HG03342 (cell line): ENCODE results near the gene ABLIM1.

Experiments used
- ATAC-seq: cut with Tn5 transposase; IDR thresholded peaks from one replicate; pipeline ENCODE4 v1.9.1; 2021; ENCODE audit warnings: mild to moderate bottlenecking, moderate library complexity; ENCODE audit not compliant: unreplicated experiment

The ABLIM1 gene

DNA sequence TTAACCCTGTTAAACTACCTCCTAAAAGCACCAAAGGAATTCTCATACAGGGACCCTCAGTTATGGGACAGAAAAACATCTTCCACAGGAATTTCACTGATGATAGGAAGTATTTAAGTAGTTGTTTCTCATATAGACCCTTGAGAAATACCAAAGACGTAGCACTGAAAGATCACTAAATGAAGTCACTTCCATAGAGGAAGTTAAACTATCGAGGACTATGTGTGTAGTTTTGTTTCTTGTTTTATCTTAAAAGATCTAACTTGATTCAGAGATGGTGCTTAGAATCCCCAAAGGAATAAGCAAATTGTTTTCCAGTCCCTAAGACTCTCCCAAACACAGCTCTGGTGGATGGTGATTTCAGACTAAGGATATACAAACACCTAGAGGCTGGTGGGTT, 159.0 kb downstream of the ABLIM1 start:
- peak; percentile 25 for ATAC-seq

DNA sequence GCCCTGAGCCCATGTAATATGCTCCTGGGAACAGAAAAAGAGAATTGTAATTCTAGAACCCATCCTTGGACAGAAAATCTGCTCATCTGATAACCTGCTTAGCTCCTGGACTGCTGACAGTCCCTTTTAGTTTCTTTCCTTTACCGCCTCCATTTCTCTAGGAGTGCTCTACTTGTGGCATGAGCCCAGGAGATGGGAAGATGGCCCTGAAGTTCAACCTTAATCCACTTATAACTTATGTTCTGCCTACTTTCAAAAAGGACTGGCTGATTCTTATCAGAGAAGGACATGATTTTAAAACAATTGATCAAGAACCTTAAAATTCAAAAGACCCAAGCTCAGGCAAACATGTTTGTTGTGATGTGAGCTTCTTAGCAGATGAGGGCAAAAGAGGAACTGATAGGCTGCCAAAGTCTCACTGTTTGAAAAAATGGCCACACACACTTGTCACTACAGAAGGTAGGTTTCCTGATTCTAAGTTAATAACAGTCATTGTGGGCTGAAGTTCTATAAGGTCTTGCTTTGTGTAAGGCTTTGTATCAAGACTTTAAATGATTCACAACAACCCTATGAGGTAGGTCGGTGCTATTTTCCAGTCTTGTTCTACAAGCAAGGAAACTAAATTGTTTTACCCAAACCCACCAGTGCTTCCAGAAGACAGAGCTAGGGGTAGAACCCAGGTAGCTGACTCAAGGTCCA, 159.5 kb downstream of the ABLIM1 start:
- ATAC-seq = peak; percentile 72

DNA sequence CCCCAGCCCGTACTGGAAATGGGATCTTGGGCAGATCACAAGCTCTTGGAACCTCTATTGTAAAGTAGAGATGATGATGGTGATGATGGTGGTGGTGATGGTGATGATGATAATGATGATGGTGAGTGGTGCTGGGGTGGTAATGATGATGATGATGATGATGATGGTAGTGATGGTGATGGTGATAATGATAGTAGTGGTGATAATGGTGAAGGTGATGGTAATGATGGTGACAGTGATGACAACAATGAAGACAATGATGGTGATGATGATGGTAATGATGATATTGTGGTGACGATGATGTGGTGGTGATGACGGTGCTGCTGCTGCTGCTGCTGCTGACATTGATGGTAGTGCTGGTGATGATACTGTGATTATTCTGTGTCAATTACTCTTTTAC, 162.8 kb downstream of the ABLIM1 start:
- ATAC-seq = no peak

DNA sequence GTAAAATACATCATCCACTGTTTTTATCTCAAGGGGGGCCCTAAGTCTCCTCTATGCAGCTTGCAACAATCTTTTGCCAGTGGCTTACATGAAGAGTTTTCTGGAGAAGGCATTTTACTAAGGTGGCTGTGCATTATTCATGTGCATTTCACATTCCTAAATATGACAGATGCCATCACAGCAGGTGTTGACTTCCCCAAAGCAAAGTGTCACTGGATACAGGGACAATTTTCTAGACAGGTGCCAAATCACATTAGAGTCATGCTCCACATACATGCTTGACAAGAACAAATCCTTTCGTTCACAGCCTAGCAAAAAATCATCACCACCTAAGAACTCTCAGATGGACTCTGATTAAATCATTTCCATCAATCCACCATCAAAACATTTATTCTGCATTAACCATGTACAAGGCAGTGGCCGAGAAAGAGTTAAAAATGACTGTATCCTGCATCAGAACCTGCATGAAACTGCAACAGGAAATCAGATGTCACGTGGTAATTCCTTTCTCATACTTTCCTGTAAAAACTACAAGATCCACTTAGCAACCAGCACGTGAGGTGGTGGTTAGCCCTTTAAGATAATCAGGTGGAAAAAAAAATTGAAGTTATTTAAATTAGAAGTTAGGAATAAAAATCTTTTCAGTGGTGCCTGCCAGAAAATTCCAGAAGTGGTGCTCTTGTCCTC, 165.6 kb downstream of the ABLIM1 start:
- no peak for ATAC-seq

DNA sequence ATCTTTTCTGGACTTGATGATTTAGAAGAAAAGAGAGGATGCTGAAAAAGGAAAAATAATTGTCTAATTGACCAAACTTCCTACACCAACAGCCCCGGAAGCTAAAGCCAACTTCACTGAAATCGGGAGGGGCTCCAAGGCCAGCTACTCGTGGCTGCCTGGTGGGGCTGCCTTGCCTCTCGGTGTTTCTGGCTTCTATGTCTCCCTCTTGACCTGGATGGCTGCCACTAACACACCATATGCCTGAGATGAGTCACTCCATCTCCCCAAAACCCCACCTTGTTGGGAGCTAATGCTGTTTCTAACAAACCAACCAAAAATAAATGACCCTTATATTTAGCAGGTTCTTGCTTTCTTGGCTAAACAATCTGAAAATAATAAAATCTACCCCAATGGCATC, 166.1 kb downstream of the ABLIM1 start:
- ATAC-seq = no peak

DNA sequence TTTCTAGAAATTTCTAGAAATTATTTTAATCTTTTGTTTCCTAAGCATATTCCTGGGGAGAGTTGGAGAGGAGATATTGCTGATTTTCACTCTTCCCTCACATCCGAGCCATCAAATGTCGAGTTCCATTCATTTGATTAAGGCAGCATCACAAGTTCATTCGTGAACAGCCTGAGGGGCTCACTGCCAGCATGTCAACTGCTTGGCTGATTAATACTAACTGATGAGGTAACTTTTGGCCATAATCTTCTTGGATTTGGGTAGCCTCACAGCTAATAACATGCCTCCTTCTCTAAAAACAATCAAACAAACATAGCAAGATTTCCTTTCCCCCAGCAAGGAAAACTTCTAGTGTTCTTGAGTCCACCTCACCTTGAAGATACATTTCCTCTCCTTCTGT, 166.7 kb downstream of the ABLIM1 start:
- ATAC-seq = no peak

DNA sequence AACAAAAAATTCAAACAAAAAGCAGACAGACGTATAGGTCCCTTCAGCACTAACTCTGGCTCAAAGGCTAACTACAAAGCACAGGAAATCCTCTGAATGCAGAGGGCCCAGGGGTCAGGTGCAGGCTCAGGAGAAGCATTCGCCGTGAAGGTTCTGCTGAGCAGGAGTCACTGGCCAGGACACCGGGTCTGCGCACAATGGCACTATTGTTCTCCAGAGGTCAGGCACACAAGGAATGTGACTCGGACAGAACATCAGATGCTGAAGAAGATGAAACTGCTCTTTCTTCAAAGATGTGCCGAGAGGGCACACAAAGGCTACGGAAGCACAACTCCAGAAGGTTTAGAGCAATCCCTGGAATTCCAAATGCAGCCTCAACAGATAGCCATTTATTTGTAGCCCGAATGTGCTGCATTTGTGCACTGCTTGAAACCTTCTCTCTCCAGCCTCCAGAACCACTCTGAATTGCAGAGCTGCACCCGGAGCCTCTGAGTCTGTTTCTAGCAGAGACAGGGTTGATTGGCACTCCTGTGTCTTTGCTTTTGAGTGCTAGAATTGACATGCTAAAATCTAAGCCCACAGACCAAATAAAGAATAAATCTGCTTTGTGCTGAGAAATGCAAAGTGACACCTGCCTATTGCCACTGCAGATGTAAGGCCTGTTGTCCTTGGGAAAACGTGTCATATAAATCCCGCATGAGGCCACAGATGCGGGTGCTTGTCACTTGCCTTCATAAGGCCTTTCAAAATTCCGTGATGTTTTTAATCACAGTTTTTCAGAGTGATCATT, 168.4 kb downstream of the ABLIM1 start:
- no peak for ATAC-seq

DNA sequence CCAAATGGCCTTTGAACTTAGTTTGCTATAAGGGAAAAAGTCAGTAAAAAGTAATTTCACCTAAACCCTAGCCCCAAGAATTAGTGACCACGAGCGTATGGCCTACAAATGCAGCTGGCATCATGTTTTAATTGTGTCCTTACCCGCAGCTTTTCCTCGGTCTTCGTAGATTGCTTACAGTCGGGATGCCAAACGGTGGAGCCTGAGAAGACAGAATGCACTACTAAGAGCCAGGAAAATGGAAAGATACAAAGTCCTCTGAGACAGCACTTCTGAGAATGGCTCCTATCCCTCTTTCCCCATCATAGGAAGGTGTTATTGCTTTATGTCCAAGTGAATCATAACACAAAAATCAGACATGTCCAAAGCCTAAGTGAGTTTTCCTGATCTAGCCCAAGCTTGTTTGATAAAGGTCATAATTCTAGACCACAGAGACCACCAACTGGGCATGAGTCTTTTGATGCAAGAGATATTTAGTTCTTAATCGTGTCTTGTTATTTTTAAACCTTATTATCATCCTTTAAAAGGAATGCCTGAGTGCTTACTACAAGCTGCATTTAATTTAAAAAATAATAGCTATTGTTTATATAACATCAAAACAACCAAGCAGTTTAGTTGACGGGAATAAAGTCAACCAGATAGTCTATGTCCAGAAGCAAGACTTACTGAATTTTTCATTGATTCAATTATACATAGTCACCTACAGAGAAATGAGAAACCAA, 170.1 kb downstream of the ABLIM1 start:
- no peak for ATAC-seq

DNA sequence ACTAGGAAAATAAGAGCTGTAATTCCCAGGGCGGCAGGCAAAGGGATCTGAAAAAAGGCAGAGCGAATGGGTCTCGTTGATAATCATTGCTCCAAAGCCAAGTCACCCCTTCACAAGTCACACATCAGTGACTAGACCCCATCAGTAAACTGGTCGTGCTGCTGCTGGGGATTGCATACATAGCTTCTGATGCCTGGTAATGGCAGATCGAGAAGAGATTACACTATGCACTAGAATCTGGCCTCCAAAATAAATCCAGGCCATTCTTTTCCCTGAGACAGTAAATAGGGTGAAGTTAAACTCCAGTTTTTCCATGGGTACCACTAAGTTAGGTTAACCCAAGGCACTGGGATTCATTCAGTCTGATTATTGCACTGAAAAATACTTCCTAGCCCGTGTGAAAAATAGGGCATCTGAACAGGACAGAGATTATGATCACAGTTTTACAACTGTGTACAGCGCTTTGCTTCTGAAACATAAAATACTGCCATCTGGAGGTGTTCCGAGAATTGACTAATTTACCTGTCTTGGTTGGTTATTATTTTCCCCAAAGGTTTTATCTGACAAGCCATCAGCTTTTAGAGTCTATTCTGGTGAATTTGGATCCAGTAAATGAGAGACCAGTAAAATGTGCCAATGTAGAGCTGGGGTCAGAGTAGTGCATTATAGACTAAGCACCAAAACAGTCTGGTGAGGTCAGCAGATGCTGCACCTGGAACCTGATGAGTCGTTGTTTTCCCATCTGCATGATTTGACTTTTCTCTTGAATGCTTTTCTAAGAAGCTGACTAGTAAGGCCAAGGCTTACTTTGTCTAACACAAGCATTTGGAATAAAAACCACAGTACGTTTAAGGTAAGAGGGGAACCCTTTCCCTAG, 170.9 kb downstream of the ABLIM1 start:
- ATAC-seq = no peak

DNA sequence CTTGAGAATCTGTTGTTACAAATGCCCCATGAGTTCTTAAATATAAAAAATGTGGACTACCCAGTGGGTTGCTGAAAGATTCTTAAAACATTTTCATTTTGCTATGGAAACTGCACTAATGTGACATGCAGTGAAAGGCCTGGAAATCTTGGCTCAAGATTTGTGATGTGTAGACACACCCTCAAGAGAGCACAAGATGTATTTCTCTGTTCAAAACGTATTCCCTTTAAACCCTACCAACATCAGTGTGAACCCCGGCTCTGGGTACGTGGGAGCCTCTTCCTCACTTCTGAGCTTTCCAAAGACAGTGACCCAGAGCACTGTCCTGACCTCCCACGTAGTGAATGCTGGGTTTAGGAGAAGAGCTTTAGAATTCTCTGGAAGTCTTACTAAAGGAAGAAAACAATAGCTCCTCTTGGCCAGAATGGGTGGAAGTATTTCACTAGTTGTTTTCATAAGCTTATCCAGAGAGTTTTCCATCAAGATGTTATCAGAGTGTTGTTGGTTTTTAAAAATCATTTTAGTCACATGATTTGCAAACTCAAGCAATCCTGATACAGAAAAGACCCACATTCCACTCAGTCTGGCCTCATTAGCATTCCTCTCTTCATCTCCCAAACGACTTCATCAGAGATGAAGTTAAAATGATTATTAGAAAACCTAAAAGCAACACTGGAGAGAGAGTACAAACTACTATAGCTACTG, 172.2 kb downstream of the ABLIM1 start:
- ATAC-seq = no peak

DNA sequence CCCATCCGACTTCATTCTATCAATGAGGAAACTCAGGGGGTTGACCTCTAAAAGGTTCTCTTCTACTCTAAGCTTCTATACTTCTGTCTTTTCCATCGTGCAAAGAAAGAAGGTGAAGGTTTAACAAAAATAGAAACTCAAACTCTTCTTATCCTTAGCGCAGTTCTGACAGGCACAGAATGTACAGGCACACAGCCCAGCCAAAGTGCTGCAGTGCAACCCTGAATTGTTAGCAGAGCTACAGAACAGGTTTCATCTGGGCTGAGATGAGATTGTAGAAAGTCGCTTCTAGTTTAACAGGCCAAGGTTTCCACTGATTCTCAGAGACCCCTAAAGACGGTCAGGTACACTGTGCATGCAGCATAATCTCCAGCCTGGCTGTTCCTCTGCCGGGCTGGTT, 174.5 kb downstream of the ABLIM1 start:
- no peak for ATAC-seq

DNA sequence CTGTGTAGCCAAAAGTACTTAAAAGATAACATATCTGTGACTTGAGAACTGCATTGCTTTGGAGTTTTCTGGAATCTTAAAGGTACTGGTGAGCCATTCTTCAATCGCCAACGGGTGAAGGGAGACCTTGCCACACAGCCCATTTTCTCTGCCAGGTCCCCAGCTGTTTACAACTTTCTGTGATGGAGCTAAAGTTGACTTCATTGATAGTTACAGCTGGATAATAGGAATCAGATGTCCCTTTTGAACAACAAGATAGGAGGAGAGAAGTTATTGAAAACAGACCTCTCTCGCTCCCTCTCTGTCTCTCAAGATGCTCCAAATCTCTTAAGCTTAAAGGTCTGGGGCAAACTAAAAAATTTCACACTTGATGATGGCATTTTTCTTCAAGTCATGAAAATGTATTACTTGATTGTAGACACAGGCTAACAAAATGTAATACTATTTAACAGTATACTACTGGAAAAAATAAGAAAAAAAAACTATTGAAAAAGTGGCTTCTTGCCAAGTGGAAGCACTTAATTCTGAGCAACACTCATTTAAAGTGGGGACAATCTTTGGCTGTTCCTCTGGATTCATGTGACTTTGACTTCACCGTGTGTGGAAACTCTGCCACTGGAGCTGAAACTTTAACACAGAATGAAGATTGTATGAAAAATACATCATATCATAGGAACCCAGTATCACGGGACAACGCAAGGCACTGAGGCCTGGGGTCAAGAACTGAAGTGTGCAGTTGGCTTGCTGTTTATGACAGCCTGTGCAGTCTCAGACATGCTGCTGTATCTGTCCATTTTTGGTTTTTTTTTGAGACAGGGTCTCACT, 175.4 kb downstream of the ABLIM1 start:
- no peak for ATAC-seq

DNA sequence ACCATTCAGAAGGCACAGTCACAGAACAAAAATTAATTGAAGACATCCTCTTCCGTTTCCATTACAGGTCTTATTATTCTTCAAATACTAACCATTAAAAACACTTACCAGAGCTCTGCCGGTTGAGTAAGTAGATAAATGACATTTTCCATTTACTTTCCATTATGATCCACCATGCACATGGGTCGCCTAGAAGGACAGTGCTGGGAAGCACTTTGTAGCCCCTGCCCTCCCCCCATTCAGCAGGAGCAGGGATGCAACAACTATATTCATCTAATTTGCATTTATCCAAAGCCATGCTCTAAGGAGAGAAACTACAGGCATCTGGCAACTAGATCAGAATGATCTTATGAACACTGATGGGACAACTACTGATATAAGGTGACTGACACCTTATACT, 177.0 kb downstream of the ABLIM1 start:
- ATAC-seq = no peak

DNA sequence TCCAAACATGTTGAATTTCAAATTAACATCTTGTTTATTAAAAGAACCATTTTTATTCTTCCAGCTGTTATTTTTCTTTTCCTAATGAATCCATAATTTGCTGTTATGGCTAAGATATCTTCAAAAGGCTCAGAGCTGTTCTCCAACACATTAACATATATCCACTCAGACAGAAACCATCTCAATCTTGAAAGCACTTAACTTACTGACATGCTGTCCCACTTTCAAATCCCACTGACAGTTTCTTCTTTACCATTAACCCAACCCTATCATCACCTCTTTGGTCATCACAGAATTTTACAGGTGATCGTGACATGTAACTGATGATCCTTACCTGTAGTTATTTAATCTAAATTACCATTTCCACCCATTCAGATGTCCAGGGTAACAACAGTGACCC, 178.2 kb downstream of the ABLIM1 start:
- no peak for ATAC-seq

DNA sequence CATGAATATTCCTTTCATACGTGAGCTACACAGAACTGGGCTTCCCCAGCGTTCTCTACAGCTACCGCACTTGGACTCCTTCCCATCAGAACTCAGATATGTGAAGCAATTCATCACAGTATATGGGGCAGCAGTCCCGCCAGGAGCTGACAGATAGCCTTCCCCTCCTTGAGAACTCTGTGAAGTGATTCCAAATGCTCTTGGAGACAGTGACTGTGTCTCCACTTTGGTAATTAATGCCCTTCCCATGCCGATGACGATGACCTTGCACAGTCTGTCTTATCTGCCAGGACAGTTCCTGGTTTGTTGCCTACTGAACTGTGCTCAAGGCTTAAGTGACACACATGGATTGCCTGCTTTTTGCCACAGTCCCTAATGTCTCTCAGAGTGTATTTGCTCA, 178.8 kb downstream of the ABLIM1 start:
- no peak for ATAC-seq

DNA sequence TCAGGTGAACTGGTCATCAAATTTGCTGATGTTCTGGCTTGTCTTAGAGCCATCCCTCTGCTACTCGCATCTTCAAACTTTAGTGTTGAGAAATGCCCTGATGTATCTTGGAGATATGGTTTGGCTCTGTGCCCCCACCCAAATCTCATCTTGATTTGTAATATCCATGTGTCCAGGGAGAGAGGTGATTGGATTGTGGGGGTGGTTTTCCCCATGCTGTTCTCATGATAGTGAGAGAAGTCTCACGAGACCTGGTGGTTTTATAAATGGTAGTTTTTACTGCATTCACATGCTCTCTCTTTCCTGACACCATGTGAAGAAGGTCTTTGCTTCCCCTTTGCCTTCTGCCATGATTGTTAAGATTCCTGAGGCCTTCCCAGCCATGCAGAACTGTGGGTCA, 179.8 kb downstream of the ABLIM1 start:
- no peak for ATAC-seq

DNA sequence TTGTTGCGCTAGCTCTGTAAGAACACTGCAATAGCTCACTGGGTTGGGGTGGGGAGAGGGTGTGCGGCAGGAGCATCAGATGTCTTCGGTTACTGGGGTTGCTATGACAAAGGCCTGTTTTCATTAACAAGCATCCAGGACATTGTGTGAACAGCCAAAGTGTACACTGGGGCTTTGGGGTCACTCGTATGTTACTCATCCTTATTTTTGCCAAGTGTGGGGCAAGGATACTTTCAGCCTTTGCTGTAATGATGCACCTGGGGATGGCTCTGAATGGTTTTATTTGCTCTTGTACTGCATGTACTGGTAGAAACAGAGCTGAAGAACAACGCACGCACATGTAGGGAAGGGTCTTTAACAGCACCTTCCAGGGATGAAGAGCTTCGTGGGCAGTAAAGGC, 180.8 kb downstream of the ABLIM1 start:
- no peak for ATAC-seq

DNA sequence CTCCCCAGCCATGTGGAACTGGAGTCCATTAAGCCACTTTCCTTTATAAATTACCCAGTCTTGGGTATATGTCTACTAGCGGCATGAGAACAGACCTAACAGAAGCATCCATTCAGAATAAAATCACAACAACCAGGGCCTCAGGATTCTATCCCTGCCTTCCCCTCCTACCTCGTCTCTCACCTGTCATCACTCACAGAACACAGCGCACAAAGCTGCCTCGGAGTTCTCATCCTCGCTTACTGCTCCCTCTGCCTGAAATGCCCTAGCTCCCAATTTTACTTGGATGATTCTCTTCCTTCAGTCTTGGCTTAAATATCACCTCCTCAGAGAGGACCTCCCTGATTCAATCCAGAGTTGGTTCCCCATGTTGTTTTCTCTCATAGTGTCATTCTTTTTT, 183.1 kb downstream of the ABLIM1 start:
- no peak for ATAC-seq

DNA sequence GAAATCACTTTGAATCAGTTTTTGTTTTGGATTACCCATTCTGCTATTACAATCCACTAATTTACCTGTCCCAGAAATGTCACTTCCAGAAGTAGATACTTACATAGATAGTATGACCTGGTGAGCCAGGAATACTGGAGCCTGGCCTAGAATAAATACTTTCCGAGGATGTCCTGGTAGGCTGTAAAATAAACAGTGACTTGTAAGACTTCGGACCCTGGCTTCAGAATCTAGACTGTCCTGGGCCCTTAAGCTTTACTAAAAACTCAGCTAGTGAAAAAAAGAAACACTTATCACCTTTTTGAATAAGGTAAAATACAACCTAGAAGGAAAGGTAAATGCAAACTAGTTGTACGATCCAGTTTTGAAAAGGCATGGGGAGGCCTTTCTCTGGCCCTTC, 184.3 kb downstream of the ABLIM1 start:
- no peak for ATAC-seq
